ENCODE data around the gene ATP5F1D.

The ATP5F1D gene

GRCh38 chr19:1278713-1279660 lies 37.4 kb downstream of the ATP5F1D start:
- H3K27ac ChIP-seq: no peak overlapping the region
- TF ChIP-seq CTCF (conservative IDR thresholded peaks at IDR 0.05): no peak

- peak; percentile 96 for TF ChIP-seq CTCF (conservative IDR thresholded peaks at IDR 0.05)
- H3K27ac ChIP-seq: peak overlapping the region; percentile 30; the same call in 1 of the 2 replicates
Measured at GRCh38 chr19:1279782-1280341, 38.3 kb downstream of the ATP5F1D start.

GRCh38 chr19:1280636-1281568 lies 39.4 kb downstream of the ATP5F1D start:
- TF ChIP-seq CTCF (conservative IDR thresholded peaks at IDR 0.05): no peak
- no peak overlapping the region; the same call in 1 of the 2 replicates for H3K27ac ChIP-seq

- no peak overlapping the region for H3K27ac ChIP-seq
- no peak for TF ChIP-seq CTCF (conservative IDR thresholded peaks at IDR 0.05)
Measured at GRCh38 chr19:1281569-1282287, 40.2 kb downstream of the ATP5F1D start.

GRCh38 chr19:1282588-1283206 lies 41.1 kb downstream of the ATP5F1D start:
- TF ChIP-seq CTCF (conservative IDR thresholded peaks at IDR 0.05): no peak
- no peak overlapping the region for H3K27ac ChIP-seq

GRCh38 chr19:1283207-1283916 lies 41.8 kb downstream of the ATP5F1D start:
- no peak overlapping the region for H3K27ac ChIP-seq
- no peak for TF ChIP-seq CTCF (conservative IDR thresholded peaks at IDR 0.05)
